Activated CD8-positive, alpha-beta memory T cell treated with anti-CD3 and anti-CD28 coated beads for 48 hours (primary cell): ENCODE data around the gene OBSL1.

Experiments
- DNase-seq, 3 experiments: peaks; one replicate each; pipeline ENCODE4 v3.0.0-alpha.2; 2020; ENCODE audit warnings: low read depth in 2 of 3, low spot score in 2 of 3

OBSL1 gene

DNA sequence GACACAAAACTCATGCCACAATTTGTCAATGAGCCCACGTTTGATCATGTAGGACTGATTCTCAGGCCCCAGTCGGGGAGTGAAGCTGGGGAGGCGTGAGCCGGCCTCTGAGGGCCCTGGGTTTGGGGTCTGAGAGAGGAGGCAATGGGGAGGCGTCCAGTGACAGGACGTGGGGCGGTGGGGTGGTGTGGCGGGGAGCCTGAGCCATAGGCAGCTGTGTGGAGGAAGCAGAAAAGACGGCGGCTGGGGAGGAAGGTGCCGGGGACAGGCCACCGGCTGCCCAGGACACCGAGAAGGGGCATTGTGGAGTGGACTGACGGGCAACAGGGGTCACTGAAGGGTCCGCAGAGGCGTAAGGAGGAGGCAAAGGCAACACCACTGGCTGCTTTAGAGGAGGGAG, 34.9 kb downstream of the OBSL1 start:
- no peak for DNase-seq

DNA sequence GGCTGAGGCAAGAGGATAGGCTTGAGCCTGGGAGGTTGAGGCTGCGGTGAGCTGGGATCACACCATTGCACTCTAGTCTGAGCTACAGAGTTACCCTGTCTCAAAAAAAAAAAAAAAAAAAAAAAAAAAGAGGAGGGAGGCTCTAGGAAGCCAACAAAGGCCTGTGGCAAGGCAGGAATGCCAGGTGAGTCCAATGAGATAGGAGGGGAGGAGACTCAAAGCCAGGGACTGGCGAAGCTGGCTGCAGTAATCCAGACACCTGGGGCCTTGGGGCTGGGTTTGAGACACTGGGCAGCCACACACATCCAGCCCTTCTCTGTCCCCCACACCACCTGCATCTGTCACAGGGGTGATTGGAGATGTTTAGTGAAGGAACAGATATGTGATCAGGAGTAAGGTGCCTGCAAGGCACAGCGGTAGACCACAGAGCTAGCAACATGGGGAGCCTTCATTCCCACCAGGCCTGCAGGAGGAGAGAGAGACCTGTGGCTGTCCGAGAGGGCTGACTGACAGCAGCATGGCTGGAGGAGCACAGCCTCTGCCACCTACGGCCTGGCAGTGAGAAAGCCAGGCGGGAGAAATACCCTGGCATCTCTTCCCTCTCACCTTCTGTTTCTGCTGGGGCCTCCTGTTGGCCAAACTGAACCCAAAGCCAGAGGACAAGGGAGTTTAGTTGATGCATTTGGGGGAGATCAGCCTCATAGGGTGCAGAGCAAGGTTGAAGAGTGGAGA, 37.2 kb downstream of the OBSL1 start:
- DNase-seq: no peak

DNA sequence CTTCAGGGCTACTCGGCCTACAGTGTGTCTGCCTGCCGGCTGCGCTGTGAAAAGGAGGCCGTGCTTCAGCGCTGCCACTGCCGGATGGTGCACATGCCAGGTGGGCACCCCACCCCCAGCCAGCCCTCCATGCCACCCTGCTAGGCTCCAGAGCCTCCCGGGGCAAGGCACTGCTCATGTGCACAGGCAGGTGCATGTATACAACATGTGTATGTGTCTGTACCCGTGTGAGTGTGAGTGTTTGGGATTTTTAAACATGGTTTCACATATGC, 39.0 kb downstream of the OBSL1 start:
- no peak for DNase-seq

DNA sequence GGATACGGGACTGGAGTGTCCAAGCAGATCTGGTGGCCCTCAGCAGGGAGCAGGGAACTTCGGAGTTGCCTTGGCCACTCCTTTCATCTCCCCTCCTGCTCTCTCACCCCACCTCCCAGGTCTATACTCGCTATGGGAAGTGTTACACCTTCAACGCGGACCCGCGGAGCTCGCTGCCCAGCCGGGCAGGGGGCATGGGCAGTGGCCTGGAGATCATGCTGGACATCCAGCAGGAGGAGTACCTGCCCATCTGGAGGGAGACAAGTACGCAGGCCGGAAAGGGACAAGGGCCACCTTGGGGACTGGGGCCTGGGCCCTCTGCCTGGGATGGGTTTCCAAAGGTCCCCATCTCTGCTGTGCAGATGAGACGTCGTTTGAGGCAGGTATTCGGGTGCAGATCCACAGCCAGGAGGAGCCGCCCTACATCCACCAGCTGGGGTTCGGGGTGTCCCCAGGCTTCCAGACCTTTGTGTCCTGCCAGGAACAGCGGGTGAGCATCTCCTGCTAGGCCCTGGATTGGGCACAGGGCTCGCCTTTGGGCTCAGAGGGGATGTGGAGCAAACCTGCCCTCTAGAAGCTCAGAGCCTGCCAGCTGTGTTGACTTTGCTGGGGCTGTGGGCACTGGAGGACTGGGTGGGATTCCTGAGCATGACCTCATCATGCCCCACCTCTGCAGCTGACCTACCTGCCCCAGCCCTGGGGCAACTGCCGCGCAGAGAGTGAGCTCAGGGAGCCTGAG, 39.5 kb downstream of the OBSL1 start:
- no peak for DNase-seq

DNA sequence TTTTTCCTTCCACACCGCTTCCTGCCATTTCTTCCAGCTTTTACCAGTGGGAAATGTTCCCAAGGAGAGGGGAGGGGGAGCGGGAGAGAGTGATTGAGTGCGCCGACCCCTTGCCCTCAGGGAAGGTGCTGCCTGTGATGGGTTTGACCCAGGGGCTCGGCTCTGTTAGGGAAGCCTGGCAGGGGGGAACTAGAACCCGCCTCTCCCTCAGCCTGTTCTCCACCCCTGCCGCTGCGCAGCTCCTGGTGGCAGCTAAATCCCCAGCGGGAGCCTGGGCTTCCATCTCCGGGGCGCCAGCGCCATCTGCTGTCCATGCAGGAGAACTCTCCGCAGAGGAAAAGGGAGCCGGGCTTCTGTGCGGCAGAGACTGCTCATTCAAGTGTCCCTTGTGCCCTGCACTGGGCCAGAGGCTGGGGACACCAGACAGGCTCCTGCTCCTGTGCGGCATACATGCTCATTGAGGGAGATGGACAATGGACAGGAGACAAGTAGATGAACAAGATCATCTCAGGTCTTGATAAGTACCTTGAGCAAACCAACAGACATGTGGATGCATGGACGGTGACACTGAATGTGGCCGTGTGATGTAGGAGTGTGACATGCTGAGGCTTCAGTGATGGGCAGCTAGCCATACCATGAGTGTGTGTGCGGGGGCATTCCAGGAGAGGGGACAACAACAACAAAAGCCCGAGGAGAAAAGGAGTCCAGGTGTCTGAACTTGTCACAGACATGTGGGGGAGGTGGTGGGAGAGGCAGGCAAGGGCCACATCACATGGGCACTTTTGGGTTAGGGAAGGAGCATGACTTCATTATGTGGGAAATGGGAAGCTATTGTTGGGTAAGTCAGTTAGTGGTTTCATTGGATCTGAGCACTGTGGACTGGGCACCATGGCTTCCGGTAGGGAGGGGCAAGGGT, 41.0 kb downstream of the OBSL1 start:
- DNase-seq: peak; percentile 54 to 81 (median 81)

DNA sequence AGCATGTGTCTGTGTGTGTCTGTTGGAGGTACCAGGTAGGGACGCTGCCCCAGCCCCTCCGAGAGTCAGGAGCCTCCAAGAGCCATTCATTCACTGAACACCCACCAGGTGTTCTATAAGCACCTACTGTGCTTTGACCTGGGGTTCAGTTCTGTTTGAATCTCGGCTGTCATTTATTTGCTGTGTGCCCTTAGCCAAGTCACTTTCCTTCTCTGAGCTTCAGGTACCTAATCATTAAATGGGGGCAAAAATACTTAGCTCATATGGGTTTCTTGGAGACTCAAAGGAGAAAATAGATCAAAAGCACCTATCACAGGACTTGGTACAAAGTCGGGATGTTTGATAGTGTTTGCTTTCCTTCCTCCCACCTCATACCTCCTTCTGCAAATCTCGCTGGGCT, 43.9 kb downstream of the OBSL1 start:
- DNase-seq: no peak

DNA sequence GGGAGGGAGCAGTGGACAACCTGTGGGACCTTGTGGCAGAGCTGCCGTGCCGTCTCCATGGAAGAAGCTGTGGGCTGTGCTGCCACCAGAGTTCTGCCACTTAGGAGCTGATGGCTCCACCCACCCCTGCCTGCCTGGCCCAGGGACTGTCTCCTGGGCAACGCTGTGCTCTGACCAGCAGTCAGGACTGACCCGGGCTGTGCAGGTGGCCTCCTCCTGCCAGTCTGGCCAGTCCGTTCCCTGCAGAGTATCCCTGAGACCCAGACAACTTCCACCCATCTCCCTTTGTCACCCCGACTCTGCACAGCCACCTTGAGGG, 44.3 kb downstream of the OBSL1 start:
- no peak for DNase-seq

DNA sequence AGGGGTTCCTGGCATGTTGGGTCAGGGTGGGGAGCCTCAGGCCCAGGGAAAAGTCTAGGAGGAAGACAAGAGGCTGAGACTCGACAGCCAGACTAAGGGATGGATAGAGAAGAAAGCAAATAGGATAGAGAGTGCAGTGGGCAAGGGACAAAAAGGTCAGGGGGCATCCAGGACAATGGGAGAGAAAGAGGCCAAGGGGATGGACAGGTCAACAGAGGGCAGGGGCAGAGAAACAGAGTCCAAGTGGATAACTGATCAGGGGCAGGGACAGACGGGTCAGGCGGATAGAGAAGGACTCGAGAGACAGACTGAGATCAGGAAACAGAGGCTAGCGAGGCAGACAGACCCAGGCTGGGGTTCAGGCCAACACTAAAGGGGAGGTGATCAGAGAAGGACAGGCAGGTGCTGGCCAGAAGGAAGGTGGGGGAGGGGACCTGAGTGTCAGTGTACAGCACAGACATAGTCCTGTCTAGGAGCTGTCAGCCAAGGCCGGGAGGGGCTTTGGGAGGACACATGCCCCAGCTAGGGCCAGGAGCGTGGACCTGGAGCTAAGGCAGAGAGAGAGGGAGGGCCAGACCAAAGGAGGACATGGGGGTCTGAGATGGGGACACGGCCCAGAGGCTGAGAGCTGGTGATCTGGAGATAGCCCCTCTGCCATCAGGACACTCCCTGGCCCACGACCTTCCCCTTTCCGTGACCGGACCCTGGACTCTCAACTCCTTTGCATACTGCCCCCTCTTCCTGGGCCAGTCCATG, 44.8 kb downstream of the OBSL1 start:
- no peak for DNase-seq

DNA sequence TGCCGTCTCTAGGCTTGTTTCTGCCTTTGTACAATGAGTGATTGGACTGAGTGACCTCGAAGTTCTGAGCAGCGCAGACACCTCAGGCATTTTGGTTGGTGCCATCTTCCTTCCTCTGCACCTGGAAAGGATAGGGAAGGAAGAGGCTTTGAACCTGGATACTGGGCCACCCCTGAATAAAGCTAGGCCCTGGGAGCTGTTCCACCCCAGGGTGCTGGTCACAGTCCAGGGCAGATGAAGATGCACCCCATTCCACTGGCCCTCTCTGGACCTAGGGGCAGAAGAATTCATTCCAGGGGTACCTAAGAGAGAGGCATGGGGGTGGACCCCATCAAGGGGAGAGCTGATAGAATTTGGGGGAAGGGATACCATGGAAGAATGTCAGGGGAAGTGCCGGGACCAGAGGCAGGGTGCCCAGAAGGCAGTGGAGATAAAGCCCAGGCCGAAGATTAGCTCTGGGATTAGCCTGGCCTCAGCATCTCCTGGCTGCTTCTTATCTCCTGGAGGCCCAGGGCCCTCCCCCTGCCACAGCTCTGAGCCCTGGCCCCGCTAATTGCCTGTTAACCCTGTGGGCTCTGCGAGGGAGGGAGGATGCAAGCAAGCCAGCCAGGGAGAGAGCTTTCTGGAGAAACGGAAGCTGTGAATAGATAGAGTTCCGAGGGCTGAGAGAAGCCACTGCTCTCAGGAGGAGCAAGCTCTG, 45.7 kb downstream of the OBSL1 start:
- no peak for DNase-seq

DNA sequence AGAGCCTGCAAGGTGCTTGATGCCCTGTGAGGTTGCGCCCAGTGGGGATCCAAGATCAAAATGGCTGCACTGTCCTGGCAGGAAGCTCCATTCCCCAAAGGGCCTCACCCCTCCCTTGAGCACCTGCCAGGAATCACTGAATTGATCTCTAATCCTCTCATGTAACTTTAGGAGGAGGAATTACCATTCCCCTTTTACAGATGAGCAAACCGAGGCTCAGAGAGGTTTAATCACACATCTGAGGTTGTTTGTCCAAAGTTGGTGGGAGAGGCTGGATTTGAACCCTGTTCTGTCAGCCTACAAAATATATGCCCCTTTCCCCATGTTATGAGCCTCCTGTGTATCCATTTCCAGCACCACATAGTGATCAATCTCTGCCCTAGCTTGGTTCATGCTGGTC, 46.5 kb downstream of the OBSL1 start:
- DNase-seq: no peak

DNA sequence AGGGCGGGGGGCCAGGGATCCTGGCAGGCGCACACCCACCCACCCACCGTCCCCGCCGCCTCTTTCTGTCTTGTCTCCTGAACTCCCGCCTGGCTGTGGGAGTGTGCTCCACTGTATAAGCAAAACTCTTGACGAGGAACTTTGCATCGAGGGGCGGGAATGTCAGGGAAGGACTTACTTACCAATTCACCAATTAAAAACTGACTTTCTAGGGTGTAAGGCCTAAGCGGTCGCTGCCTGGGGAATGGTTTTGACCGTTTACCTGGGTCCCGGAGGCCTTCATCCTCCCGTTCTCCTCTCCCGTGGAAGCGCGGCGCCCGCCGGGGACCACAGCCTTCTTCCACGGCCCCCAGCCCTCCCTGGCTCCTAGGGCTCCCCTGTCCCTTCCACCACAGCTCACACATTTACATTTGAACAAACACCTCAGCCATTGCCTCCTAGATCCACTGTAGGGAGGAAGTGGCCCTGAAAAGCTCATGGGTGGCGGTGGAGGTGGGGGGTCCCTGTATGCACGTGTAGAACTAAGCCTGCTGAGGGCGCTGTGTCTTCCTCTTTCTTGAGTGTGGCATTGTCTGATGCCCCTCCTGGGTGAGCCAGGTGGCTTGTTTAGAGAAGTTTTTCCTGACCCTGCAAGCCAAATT, 48.2 kb downstream of the OBSL1 start:
- DNase-seq: no peak

DNA sequence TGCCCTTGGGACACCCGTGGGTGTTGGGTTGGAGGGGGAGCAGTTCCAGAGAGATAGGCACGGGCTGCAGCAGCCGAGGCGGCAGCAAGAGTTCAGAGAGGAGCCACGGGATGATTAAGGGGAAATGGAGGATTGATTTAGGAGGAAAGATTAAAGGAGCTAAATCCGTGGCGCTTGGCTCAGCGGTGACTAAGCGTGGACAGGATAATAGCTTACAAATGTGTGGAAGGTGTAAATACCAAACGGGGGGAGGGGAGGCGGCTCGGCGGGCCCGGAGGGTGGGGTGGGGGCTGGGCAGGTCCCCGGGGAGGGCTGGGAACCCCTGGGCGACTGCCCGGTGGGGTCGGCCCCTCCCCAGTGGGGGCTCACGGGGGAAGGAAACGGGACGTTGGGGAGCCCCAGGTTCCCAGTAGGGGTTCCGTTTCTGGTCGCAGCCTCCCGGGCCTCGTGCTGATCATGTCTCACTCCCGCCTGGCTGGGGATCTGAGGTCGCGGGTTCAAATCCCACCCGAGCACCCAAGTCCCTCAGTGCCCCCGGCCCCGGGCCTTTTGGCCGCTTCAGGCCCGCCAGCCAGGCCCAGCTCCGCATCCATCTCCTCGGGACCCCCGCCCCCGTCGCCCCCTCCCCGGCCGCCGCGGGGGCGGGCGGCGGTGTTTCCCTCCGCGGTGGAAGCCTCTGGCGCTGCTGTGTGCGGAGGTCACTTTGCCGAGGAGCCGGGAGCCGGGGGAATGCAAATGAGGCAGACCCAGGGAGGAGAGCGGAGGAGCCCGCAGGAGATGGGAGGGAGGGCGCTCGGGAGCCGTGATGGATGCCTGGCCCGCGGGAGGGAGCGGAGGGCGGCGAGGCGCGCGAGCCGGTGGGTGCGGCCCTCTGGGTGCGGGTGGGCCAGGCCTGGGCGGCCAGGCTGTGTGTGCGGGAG, 49.0 kb downstream of the OBSL1 start:
- no peak for DNase-seq

DNA sequence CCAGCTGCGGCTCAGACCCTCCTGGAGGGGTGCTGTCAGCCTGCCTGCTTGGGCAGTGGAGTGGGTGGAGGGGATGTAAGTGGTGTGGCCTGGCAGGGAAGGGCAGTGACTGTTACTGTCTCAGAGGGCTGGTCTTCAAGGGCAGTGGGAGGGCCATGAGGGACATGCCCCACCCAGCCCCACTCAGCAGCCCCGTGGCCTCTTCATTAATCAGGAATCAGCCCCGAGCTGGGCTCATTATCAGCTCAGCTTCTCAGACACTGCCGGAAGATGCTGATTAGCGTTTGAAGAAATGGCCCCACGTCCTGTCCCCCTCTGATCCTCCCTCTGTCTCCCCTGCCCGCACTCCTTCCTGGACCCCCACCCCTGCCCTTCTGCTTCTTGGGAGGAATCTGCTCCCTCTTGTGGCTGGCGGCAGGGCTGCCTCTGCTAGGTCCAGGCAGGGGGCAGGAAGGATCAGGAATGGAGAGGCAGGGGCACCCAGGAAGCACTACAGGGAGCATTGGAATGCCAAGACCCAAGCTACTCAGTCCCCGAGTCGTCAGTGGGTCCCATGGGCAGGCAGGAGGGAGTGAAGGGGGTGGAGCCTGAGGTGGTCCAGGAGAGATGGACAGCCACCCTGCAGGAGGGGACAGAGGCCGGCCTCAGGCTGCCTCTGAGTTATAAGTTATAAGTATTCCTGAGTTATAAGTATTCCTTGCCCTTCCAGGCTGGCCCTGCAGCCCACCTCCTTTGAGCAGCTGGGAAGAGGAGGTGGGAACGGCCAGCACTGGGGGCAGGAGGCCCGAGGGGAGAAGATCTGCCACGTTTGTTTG, 50.1 kb downstream of the OBSL1 start:
- DNase-seq: no peak

DNA sequence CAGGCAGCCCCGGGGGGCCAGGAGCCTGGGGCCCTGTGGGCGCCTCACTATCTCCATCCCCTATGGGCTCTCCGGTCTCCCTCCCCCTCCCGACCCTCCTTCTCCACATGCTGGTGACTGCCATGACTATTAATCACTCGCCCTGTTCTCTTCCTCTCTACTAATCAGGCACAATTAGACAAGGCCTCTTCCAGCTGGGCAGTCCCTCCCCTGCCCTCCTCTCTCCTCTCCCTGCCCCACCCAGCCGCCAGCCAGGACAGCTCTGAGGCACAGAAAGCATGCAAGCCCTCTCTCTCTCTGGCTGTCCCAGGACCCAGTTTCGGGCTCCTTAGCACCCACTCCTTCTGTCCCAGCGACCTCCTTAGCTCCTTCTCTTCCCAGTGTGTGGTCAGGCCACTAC, 51.3 kb downstream of the OBSL1 start:
- DNase-seq: no peak

DNA sequence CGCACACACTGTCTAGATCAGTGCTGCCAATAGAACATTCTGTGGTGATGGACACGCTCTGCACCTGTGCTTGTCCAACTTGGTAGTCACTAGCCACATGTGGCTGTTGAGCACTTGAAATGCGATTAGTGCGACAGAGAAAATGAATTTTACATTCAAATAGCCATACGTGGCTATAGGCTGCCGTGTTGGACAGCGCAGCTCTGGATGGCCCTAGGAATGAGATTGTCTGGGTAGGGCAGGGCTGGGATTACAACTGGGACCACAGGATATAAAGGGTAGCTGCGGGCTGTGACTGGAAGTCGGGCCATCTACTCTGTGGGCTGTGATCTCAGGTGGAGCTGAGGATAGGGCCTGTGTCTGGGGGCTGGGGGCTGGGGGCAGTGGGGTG, 51.8 kb downstream of the OBSL1 start:
- no peak for DNase-seq

DNA sequence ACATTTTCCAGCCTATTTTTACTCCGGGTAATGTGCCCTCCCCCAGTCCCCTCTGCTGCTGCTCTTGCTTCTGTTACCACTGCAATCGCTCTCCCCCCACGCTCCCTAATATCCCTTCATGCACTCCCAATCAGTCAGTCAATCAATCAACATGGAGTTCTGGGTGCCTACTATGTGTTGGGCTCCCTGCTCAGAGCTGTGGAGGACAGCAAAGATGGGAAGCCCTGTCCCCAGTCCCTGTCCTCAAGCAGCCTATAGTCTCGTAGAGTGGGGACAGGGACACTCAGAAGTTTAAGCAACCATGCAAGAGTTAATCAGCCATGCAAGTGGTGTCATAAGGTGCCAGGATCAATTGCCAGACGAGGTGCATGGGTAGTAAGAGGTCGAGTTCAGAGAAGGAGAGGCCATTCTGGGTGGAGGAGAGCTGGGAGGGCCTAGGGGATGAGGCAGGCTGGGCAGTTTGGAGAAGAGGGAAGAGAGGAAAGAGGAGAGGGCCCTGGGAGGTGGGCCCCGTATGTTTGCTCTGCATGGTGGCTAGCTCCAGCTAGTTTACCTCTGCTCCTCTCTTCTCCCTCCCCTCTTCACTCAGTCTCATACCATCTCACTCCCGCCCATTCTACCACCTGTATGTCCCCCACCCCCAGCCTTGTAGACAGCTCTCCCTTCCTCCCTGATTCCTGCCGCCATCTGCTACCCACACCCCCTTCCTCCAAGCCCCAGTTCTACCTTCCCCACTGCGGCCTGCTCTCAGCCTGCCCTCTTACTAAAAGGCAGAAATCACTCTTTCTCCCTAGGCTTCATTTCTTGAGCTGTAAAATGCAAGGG, 53.2 kb downstream of the OBSL1 start:
- DNase-seq: no peak

DNA sequence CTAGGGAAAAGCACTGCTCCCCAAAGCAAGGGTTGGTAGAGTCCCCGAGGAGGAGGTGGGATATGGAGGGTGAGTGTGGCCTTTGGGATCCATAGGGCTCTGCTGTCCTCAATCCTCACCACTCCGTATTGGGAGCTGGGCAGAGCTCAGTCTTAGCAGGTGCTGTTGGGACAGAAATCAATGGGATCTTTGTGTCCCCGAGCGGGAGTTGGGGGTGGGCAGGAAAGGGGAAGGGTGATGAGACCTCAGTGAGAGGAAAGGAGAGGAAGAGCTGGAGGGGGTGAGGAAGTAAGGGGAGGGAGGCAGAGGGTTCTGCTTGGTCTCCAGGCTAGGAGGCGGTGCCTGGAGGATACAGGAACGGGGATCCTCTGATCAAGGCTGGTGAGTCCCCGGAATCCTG, 54.5 kb downstream of the OBSL1 start:
- no peak for DNase-seq
